GM12873 (cell line): ENCODE data around the gene OR7A17.
A peak's percentile ranks its signal among the peaks of the same experiment; 100 is the strongest.

ENCODE experiments used
- TF ChIP-seq, protein P1 (sequence below): IDR thresholded peaks from 2 replicates; pipeline ENCODE4 v1.5.1; 2012; ENCODE audit warnings: low read depth, mild to moderate bottlenecking, moderate library complexity, low read length, control low read depth; ENCODE audit not compliant: insufficient read depth; ENCODE audit errors: missing control alignments

OR7A17 gene

GRCh38 chr19:14889994-14890642, 4.2 kb upstream of the OR7A17 start:
- TF ChIP-seq, protein P1, sequence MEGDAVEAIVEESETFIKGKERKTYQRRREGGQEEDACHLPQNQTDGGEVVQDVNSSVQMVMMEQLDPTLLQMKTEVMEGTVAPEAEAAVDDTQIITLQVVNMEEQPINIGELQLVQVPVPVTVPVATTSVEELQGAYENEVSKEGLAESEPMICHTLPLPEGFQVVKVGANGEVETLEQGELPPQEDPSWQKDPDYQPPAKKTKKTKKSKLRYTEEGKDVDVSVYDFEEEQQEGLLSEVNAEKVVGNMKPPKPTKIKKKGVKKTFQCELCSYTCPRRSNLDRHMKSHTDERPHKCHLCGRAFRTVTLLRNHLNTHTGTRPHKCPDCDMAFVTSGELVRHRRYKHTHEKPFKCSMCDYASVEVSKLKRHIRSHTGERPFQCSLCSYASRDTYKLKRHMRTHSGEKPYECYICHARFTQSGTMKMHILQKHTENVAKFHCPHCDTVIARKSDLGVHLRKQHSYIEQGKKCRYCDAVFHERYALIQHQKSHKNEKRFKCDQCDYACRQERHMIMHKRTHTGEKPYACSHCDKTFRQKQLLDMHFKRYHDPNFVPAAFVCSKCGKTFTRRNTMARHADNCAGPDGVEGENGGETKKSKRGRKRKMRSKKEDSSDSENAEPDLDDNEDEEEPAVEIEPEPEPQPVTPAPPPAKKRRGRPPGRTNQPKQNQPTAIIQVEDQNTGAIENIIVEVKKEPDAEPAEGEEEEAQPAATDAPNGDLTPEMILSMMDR = no peak

- TF ChIP-seq, protein P1 = peak; percentile 45
Observed at GRCh38 chr19:14871619-14872230, 14.2 kb downstream of the OR7A17 start.

- TF ChIP-seq, protein P1 = no peak
Observed at GRCh38 chr19:14868497-14868896, 17.4 kb downstream of the OR7A17 start.

GRCh38 chr19:14848822-14849221, 37.1 kb downstream of the OR7A17 start, which contains the start of gene OR7A10:
Gene OR7A10, minus strand, starts transcription at chr19:14848922. Its CDS starts 7,045 bp downstream, at chr19:14841877.
- TF ChIP-seq, protein P1 = no peak

GRCh38 chr19:14843578-14843977, 42.4 kb downstream of the OR7A17 start:
- TF ChIP-seq, protein P1 = no peak

DNA sequence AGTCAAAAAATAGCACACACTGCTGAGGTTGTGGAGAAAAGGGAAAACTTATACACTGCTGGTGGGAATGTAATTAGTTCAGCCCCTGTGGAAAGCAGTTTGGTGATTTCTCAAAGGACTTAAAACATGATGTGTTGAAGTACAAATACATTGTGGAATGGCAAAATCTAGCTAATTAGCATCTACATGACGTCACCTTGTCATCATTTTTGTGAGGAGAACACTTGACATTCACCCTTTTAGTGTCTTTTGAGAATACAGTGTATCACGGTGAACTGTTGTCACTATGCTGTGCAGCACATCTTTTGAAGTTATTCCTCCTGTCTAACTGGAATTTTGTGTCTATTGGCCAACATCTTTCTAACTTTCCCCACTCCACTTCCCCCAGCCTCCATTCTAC, 42.8 kb downstream of the OR7A17 start:
- TF ChIP-seq, protein P1 = no peak

DNA sequence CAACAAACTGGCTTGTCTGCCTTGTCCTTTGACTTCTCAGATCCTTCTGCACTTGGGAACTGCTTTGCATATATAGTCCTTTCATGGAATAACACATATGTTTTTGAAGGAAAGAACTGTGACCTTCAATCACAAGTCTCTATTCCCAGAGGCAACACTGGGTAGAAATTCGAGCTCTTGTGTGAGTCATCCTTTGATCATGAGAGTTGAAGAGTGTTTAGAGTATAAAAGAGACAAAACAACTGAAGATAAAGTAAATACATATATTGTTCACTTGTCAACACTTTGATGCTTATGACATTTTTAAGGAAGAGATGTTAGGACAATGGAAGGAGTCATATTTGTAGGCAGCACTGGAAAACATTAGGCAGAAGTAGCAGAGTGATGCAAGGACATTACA, 45.7 kb downstream of the OR7A17 start:
- TF ChIP-seq, protein P1 = no peak
